GM12878 (cell line): ENCODE data around the gene UST. TPM values are rescaled to one million over a fixed set of nuclear protein-coding genes. Genes with fewer than 3 reads are reported as not detected.

Experiments
- ATAC-seq: fragments of 200-7000 bp; cut with Tn5 transposase; 3 replicates; pipeline ENCODE4 v1.9.1; 2020; ENCODE audit warnings: mild to moderate bottlenecking, moderate library complexity
- BruUV-seq: library from RNA; stranded (reverse); fragments of 400-500 nt; replicated peaks from 2 replicates; lab custom pipeline; 2021; lab: Mats Ljungman, UMichigan
- CTCF ChIA-PET: fragments of 300-600 bp; sonication (Branson Sonifier 250); formaldehyde crosslinking; extraction: SDS; loops from one replicate; lab custom pipeline; 2021; ENCODE audit warnings: inconsistent platforms; lab: Yijun Ruan, JAX
- POLR2A ChIA-PET: fragments of 350-600 bp; formaldehyde crosslinking; extraction: SDS; loops from one replicate; lab custom pipeline; 2021; ENCODE audit warnings: inconsistent platforms; lab: Charles Lee
- RAD21 ChIA-PET: fragments of 300-600 bp; sonication (Branson Sonifier 250); formaldehyde crosslinking; loops from one replicate; lab custom pipeline; 2023; ENCODE audit warnings: antibody characterized with exemption; ENCODE audit not compliant: unreplicated experiment; lab: Charles Lee
- SMC1A ChIA-PET: fragments of 300-600 bp; sonication (Branson Sonifier 250); formaldehyde crosslinking; loops from one replicate; lab custom pipeline; 2023; ENCODE audit not compliant: unreplicated experiment, uncharacterized antibody; lab: Charles Lee
- DNase-seq: peaks from one replicate; pipeline ENCODE4 v3.0.0-alpha.2; 2011; ENCODE audit warnings: low read depth, low spot score
- FAIRE-seq: peaks from 3 replicates; lab custom pipeline; 2011; peaks lifted over from hg19 to GRCh38; lab: Jason Lieb, UNC
- H2AFZ ChIP-seq: 2 replicates; pipeline ENCODE4 v1.6.0; 2011; ENCODE audit warnings: low read depth, low read length, control low read depth; ENCODE audit not compliant: control insufficient read depth
- H3K27ac ChIP-seq: 2 replicates; pipeline ENCODE4 v1.5.1; 2011; ENCODE audit warnings: control low read depth; ENCODE audit not compliant: control insufficient read depth, insufficient read depth
- H3K27me3 ChIP-seq, 2 experiments: replicated peaks in 1 of 2; 2 replicates each; pipeline versions ENCODE4 v1.6.0 to v1.6.1; 2011; ENCODE audit warnings: low read length in 1 of 2; ENCODE audit not compliant: control insufficient read depth in 2 of 2, insufficient read depth in 2 of 2
- H3K36me3 ChIP-seq, 2 experiments: 2 replicates each; pipeline ENCODE4 v1.5.1; 2011; ENCODE audit warnings: low read length in 1 of 2; ENCODE audit not compliant: control insufficient read depth in 2 of 2, insufficient read depth in 2 of 2
- H3K4me1 ChIP-seq: 2 replicates; pipeline ENCODE4 v1.6.1; 2011; ENCODE audit warnings: mild to moderate bottlenecking, low read length, moderate library complexity, mixed read lengths; ENCODE audit not compliant: control insufficient read depth, insufficient read depth
- H3K4me2 ChIP-seq: 2 replicates; pipeline ENCODE4 v1.6.0; 2011; ENCODE audit warnings: control low read depth; ENCODE audit not compliant: control insufficient read depth, insufficient read depth
- H3K4me3 ChIP-seq: fragments of 200-600 bp; sonication (generic); 2 replicates; pipeline ENCODE4 v1.5.1; 2016
- H3K79me2 ChIP-seq: 2 replicates; pipeline ENCODE4 v1.6.0; 2011; ENCODE audit warnings: low read length; ENCODE audit not compliant: control insufficient read depth, insufficient read depth
- H3K9ac ChIP-seq: 2 replicates; pipeline ENCODE4 v1.8.0; 2011; ENCODE audit warnings: low read length, control low read depth, mixed read lengths; ENCODE audit not compliant: control insufficient read depth, insufficient read depth
- H3K9me3 ChIP-seq: replicated peaks from 3 replicates; pipeline ENCODE4 v1.5.1; 2011; ENCODE audit warnings: mild to moderate bottlenecking, low read length; ENCODE audit not compliant: control insufficient read depth, insufficient read depth
- H4K20me1 ChIP-seq: 2 replicates; pipeline ENCODE4 v1.6.0; 2011; ENCODE audit not compliant: control insufficient read depth, insufficient read depth
- BCL11A ChIP-seq: IDR thresholded peaks from 2 replicates; pipeline ENCODE4 v1.6.1; 2011; ENCODE audit warnings: low read depth, low read length
- CHD2 ChIP-seq: IDR thresholded peaks from 2 replicates; pipeline ENCODE4 v1.6.1; 2011; ENCODE audit warnings: low read depth, low read length, improper control_type of control experiment, borderline replicate concordance
- KLF5 ChIP-seq: fragments of 450-650 bp; IDR thresholded peaks from 2 replicates; pipeline ENCODE4 v1.6.1; 2014; ENCODE audit warnings: mild to moderate bottlenecking; ENCODE audit not compliant: partially characterized antibody
- MAX ChIP-seq: IDR thresholded peaks from 2 replicates; pipeline ENCODE4 v1.6.1; 2012; ENCODE audit warnings: low read depth, low read length, improper control_type of control experiment
- SIN3A ChIP-seq: IDR thresholded peaks from 2 replicates; pipeline ENCODE4 v1.6.1; 2012; ENCODE audit warnings: low read depth, low read length, improper control_type of control experiment
- USF2 ChIP-seq: IDR thresholded peaks from 2 replicates; pipeline ENCODE4 v1.6.1; 2011; ENCODE audit warnings: low read depth, low read length, improper control_type of control experiment, borderline replicate concordance
- WGBS: methylation state at CpG from one replicate; pipeline ENCODE4 v1.1.6; 2016; ENCODE audit warnings: low lambda C conversion rate; ENCODE audit not compliant: insufficient replicate concordance, insufficient coverage; ENCODE audit errors: missing lambda C conversion rate; 5-methylcytosine and 5-hydroxymethylcytosine counted together
- in situ Hi-C: fragments of 300-500 bp; cut with MboI; formaldehyde crosslinking; loops from 9 replicates; pipeline ENCODE4 v1.14.3; 2018; ENCODE audit warnings: mixed read lengths
- intact Hi-C: fragments of 100-400 bp; cut with micrococcal nuclease; formaldehyde crosslinking; loops from one replicate; pipeline ENCODE4 v1.14.2; 2022; ENCODE audit not compliant: unreplicated experiment
- polyA plus RNA-seq, 11 experiments: library from polyadenylated mRNA; depleted of rRNA in 4 of 11; unstranded in 6 of 11; stranded (reverse) in 5 of 11; fragments of >200 nt; fragmentation: Nextera tagmentation in 4 of 11; fragmentation: Illumina TruSeq in 1 of 11; extraction: Ambion mirVana in 4 of 11; extraction: Trizol in 1 of 11; gene quantifications; 1 replicate in 1 of 11; 2 replicates in 10 of 11; pipeline versions ENCODE4 v1.2.1 to v1.2.3, GENCODE V29; 2011 to 2016; ENCODE audit warnings: inconsistent platforms in 2 of 11, missing spikeins in 2 of 11, low read depth in 1 of 11
- total RNA-seq, 4 experiments: library from RNA; depleted of rRNA in 3 of 4; stranded (reverse); fragments of >200 nt in 3 of 4; fragmentation: Illumina TruSeq in 1 of 4; extraction: Trizol in 1 of 4; gene quantifications; 2 replicates each; pipeline versions ENCODE4 v1.2.1 to v1.2.3, GENCODE V29; 2013 to 2021
- TF ChIP-seq, protein P1 (sequence below): fragments of 450-650 bp; IDR thresholded peaks from 2 replicates; pipeline ENCODE4 v1.6.1; 2016; ENCODE audit warnings: mild to moderate bottlenecking
- TF ChIP-seq, protein P2 (sequence below): IDR thresholded peaks from 2 replicates; pipeline ENCODE4 v1.6.1; 2011; ENCODE audit warnings: borderline replicate concordance, low read depth, mild to moderate bottlenecking, moderate library complexity, mixed read lengths, low read length; ENCODE audit not compliant: insufficient read depth; ENCODE audit errors: extremely low read length
- TF ChIP-seq, protein P3 (sequence below): fragments of 450-650 bp; IDR thresholded peaks from 2 replicates; pipeline ENCODE4 v1.6.1; 2018; ENCODE audit warnings: mild to moderate bottlenecking, low read depth, moderate library complexity; ENCODE audit not compliant: partially characterized antibody
- TF ChIP-seq, protein P4 (sequence below): IDR thresholded peaks from 2 replicates; pipeline ENCODE4 v1.6.1; 2012; ENCODE audit warnings: low read length, inconsistent platforms
- TF ChIP-seq, protein P5 (sequence below): fragments of 450-650 bp; IDR thresholded peaks from 2 replicates; pipeline ENCODE4 v1.6.1; 2017; ENCODE audit warnings: mild to moderate bottlenecking

The UST gene
- total and polyA plus RNA-seq, 10 of the 15 experiments (the other 5 are each of a cell fraction or from before 2014, with no cell fraction given), result 0.74 to 43.3 (median 2.2) TPM

DNA sequence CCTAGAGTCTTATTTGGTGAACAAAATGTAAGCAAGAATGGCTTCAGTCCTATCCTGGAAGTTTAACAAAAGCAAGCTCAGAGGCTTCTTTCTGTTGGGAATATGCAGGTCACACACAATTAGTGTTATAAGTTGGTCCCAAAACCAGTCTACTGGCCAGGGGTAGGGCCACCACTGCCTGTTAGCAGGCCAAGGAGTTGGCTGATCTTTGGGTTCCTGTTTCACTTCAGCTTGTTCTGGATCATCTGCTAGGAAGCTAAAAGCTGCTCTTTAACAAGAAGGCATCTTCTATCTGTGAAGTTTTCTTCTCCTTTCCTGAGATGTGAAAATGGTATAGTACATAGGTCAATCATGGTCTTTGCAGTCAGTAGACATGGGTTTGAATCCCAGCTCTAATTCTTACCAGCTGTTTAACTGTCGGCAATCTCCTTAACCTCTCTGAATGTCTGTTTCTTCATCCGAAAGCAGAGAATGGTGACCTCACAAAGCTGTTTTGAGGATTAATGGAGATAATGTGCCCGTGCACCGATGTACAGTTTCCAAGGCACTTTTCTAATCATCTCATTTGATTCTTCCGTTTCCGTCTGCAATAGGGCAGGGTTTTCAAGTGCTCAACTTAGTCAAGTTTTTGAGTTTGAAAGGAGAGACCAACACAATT lies 299.5 kb downstream of the UST start:
- Histone ChIP-seq H3K9ac (no peak overlapping the region), H3K4me3 (peak overlapping the region; percentile 47; the same call in 1 of the 2 replicates), H3K36me3 (no peaks in the 10 kb centered on the region), H3K4me1 (peaks cover 46% of the 10 kb centered on the region), H4K20me1 (no peaks in the 10 kb centered on the region), H2AFZ (no peak overlapping the region), H3K27me3 (no peaks in the 10 kb centered on the region), H3K79me2 (no peaks in the 10 kb centered on the region; the same call in 1 of the 2 replicates), H3K9me3 (no peaks in the 10 kb centered on the region; the same call in 2 of the 3 replicates), H3K4me2 (peak overlapping the region; percentile 78), H3K27ac (peak overlapping the region; percentile 45)
- BruUV-seq, result TSS peak; percentile 98
- ATAC-seq (peak; percentile 52), DNase-seq (no peak), FAIRE-seq (peak; percentile 41)
- ChIA-PET RAD21 (interaction anchor here (0.8 to 10.1 kb wide), 20 partner anchors 14 to 471 kb away, joined by 3 to 379 read pairs (median 6); partner anchors contain the start of genes TAB2 and ZC3H12D), POLR2A (interaction anchor here (0.7 to 10.3 kb wide), 10 partner anchors 14 to 490 kb away, joined by 3 to 298 read pairs (median 4); no protein-coding TSS in a partner anchor), SMC1A (interaction anchor here (0.5 to 26.9 kb wide), 20 partner anchors 13 to 471 kb away, joined by 3 to 1060 read pairs (median 4); no protein-coding TSS in a partner anchor), CTCF (interaction anchor here (0.8 to 10.9 kb wide), 16 partner anchors 9 to 471 kb away, joined by 3 to 228 read pairs (median 6); no protein-coding TSS in a partner anchor)
- in situ Hi-C loops (no loop called here), intact Hi-C loops (no loop called here)
- 59% methylated on average over 6 of the region's 6 CpGs for WGBS
- TF ChIP-seq, protein P1, sequence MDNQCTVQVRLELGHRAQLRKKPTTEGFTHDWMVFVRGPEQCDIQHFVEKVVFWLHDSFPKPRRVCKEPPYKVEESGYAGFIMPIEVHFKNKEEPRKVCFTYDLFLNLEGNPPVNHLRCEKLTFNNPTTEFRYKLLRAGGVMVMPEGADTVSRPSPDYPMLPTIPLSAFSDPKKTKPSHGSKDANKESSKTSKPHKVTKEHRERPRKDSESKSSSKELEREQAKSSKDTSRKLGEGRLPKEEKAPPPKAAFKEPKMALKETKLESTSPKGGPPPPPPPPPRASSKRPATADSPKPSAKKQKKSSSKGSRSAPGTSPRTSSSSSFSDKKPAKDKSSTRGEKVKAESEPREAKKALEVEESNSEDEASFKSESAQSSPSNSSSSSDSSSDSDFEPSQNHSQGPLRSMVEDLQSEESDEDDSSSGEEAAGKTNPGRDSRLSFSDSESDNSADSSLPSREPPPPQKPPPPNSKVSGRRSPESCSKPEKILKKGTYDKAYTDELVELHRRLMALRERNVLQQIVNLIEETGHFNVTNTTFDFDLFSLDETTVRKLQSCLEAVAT, result no peak; the same call in 1 of the 2 replicates
- TF ChIP-seq, protein P2, sequence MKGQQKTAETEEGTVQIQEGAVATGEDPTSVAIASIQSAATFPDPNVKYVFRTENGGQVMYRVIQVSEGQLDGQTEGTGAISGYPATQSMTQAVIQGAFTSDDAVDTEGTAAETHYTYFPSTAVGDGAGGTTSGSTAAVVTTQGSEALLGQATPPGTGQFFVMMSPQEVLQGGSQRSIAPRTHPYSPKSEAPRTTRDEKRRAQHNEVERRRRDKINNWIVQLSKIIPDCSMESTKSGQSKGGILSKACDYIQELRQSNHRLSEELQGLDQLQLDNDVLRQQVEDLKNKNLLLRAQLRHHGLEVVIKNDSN, result no peak
- TF ChIP-seq CHD2 (no peak), SIN3A (no peak), BCL11A (no peak), KLF5 (no peak), MAX (no peak), USF2 (no peak)
- TF ChIP-seq, protein P3, sequence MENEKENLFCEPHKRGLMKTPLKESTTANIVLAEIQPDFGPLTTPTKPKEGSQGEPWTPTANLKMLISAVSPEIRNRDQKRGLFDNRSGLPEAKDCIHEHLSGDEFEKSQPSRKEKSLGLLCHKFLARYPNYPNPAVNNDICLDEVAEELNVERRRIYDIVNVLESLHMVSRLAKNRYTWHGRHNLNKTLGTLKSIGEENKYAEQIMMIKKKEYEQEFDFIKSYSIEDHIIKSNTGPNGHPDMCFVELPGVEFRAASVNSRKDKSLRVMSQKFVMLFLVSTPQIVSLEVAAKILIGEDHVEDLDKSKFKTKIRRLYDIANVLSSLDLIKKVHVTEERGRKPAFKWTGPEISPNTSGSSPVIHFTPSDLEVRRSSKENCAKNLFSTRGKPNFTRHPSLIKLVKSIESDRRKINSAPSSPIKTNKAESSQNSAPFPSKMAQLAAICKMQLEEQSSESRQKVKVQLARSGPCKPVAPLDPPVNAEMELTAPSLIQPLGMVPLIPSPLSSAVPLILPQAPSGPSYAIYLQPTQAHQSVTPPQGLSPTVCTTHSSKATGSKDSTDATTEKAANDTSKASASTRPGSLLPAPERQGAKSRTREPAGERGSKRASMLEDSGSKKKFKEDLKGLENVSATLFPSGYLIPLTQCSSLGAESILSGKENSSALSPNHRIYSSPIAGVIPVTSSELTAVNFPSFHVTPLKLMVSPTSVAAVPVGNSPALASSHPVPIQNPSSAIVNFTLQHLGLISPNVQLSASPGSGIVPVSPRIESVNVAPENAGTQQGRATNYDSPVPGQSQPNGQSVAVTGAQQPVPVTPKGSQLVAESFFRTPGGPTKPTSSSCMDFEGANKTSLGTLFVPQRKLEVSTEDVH, result no peak
- TF ChIP-seq, protein P4, sequence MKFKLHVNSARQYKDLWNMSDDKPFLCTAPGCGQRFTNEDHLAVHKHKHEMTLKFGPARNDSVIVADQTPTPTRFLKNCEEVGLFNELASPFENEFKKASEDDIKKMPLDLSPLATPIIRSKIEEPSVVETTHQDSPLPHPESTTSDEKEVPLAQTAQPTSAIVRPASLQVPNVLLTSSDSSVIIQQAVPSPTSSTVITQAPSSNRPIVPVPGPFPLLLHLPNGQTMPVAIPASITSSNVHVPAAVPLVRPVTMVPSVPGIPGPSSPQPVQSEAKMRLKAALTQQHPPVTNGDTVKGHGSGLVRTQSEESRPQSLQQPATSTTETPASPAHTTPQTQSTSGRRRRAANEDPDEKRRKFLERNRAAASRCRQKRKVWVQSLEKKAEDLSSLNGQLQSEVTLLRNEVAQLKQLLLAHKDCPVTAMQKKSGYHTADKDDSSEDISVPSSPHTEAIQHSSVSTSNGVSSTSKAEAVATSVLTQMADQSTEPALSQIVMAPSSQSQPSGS, result no peak
- TF ChIP-seq, protein P5, sequence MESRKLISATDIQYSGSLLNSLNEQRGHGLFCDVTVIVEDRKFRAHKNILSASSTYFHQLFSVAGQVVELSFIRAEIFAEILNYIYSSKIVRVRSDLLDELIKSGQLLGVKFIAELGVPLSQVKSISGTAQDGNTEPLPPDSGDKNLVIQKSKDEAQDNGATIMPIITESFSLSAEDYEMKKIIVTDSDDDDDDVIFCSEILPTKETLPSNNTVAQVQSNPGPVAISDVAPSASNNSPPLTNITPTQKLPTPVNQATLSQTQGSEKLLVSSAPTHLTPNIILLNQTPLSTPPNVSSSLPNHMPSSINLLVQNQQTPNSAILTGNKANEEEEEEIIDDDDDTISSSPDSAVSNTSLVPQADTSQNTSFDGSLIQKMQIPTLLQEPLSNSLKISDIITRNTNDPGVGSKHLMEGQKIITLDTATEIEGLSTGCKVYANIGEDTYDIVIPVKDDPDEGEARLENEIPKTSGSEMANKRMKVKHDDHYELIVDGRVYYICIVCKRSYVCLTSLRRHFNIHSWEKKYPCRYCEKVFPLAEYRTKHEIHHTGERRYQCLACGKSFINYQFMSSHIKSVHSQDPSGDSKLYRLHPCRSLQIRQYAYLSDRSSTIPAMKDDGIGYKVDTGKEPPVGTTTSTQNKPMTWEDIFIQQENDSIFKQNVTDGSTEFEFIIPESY, result no peak
